B cell (primary cell): Measurements from ENCODE around the gene IFT20. TPM values are rescaled to one million over a fixed set of nuclear protein-coding genes. Genes with fewer than 3 reads are reported as not detected.

ENCODE experiments used
- ATAC-seq: fragments of 200-7000 bp; cut with Tn5 transposase; one replicate; pipeline ENCODE4 v1.10.0; 2021; ENCODE audit warnings: low read depth, mild to moderate bottlenecking, moderate number of reproducible peaks, moderate library complexity
- CTCF ChIA-PET: fragments of 350-600 bp; sonication (Branson Sonifier 250); formaldehyde crosslinking; loops from one replicate; lab custom pipeline; 2021; ENCODE audit warnings: antibody characterized with exemption, inconsistent platforms; lab: Charles Lee
- POLR2A ChIA-PET: fragments of 350-600 bp; sonication (Branson Sonifier 250); formaldehyde crosslinking; loops from one replicate; lab custom pipeline; 2021; ENCODE audit warnings: antibody characterized with exemption; lab: Charles Lee
- DNase-seq: peaks from one replicate; pipeline ENCODE4 v3.0.0; 2013
- H2AFZ ChIP-seq: 2 replicates; pipeline ENCODE4 v1.6.1; 2012; ENCODE audit warnings: mild to moderate bottlenecking, low read depth, low read length; ENCODE audit not compliant: insufficient read depth, poor library complexity, severe bottlenecking
- H3K27ac ChIP-seq, 2 donors: 1 replicate in 1 of 2; 2 replicates in 1 of 2; pipeline ENCODE4 v1.5.1; 2012 to 2013; ENCODE audit warnings: low read length in 2 of 2, mild to moderate bottlenecking in 2 of 2, moderate library complexity in 1 of 2
- H3K27me3 ChIP-seq, 4 experiments: fragments of 200-600 bp in 1 of 4; sonication (generic) in 1 of 4; replicated peaks in 1 of 4; 1 replicate in 2 of 4; 2 replicates in 2 of 4; pipeline versions ENCODE4 v1.6.1 to v1.7.0; 2013 to 2016; ENCODE audit warnings: low read length in 3 of 4, mild to moderate bottlenecking in 2 of 4, mixed read lengths in 1 of 4, moderate library complexity in 1 of 4; ENCODE audit not compliant: insufficient read depth in 4 of 4, control insufficient read depth in 3 of 4; ENCODE audit errors: control extremely low read depth in 1 of 4
- H3K36me3 ChIP-seq, 2 experiments: replicated peaks in 1 of 2; 1 replicate in 1 of 2; 2 replicates in 1 of 2; pipeline versions ENCODE4 v1.6.1 to v1.7.1; 2013; ENCODE audit warnings: low read length in 1 of 2; ENCODE audit not compliant: insufficient read depth in 2 of 2, control insufficient read depth in 1 of 2; ENCODE audit errors: control extremely low read depth in 1 of 2, extremely low read depth in 1 of 2
- H3K4me1 ChIP-seq, 2 donors: fragments of 200-600 bp in 1 of 2; sonication (generic) in 1 of 2; 1 replicate in 1 of 2; 2 replicates in 1 of 2; pipeline versions ENCODE4 v1.5.1 to v1.6.1; 2013 to 2017; ENCODE audit warnings: low read length in 2 of 2; ENCODE audit not compliant: control insufficient read depth in 2 of 2, insufficient read depth in 2 of 2
- H3K4me2 ChIP-seq: replicated peaks from 2 replicates; pipeline ENCODE3; 2012; ENCODE audit warnings: mild to moderate bottlenecking, low read depth, low read length; ENCODE audit not compliant: poor library complexity, severe bottlenecking
- H3K4me3 ChIP-seq, 5 experiments: fragments of 200-600 bp in 1 of 5; sonication (generic) in 1 of 5; 1 replicate in 3 of 5; 2 replicates in 2 of 5; pipeline versions ENCODE4 v1.5.1 to v1.7.0; 2011 to 2016; ENCODE audit warnings: low read length in 4 of 5, mild to moderate bottlenecking in 4 of 5, low read depth in 2 of 5, control low read depth in 1 of 5, moderate library complexity in 1 of 5; ENCODE audit not compliant: insufficient read depth in 1 of 5; ENCODE audit errors: control extremely low read depth in 1 of 5, extremely low read depth in 1 of 5
- H3K79me2 ChIP-seq: fragments of 200-600 bp; sonication (generic); one replicate; pipeline ENCODE4 v1.6.0; 2016; ENCODE audit warnings: low read length; ENCODE audit not compliant: control insufficient read depth, insufficient read depth
- H3K9ac ChIP-seq: fragments of 200-600 bp; sonication (generic); 2 replicates; pipeline ENCODE4 v1.6.1; 2017; ENCODE audit warnings: mild to moderate bottlenecking, low read length, moderate library complexity
- H3K9me3 ChIP-seq, 3 donors: one replicate each; pipeline versions ENCODE4 v1.6.1 to v1.7.1; 2013; ENCODE audit warnings: low read length in 2 of 3; ENCODE audit not compliant: control insufficient read depth in 2 of 3, insufficient read depth in 1 of 3; ENCODE audit errors: control extremely low read depth in 1 of 3
- H4K20me1 ChIP-seq: 2 replicates; pipeline ENCODE4 v1.6.0; 2012; ENCODE audit warnings: mild to moderate bottlenecking, low read length; ENCODE audit not compliant: insufficient read depth, control insufficient read depth, poor library complexity, severe bottlenecking
- H3K27ac Mint-ChIP-seq: one replicate; pipeline ENCODE4 v1.8.0; 2021; ENCODE audit warnings: mixed read lengths
- H3K27me3 Mint-ChIP-seq: one replicate; pipeline ENCODE4 v1.8.0; 2021; ENCODE audit warnings: mixed read lengths
- H3K4me1 Mint-ChIP-seq: one replicate; pipeline ENCODE4 v1.8.0; 2021; ENCODE audit warnings: mixed read lengths
- H3K4me3 Mint-ChIP-seq: one replicate; pipeline ENCODE4 v1.8.0; 2021; ENCODE audit warnings: mixed read lengths
- H3K9me3 Mint-ChIP-seq: one replicate; pipeline ENCODE4 v1.8.0; 2022; ENCODE audit warnings: mixed read lengths; ENCODE audit not compliant: insufficient read depth
- CTCF ChIP-seq: fragments of 200-600 bp; IDR thresholded peaks from one replicate; pipeline ENCODE4 v1.8.0; 2022; ENCODE audit warnings: antibody characterized with exemption, mild to moderate bottlenecking
- EZH2 ChIP-seq: IDR thresholded peaks from 2 replicates; pipeline ENCODE4 v1.6.1; 2012; ENCODE audit warnings: borderline replicate concordance, low read depth, mild to moderate bottlenecking, moderate library complexity, low read length; ENCODE audit not compliant: insufficient read depth, poor library complexity, severe bottlenecking
- WGBS: methylation state at CpG from one replicate; pipeline ENCODE4 v1.1.5; 2013; ENCODE audit warnings: missing lambda C conversion rate; ENCODE audit not compliant: insufficient coverage; 5-methylcytosine and 5-hydroxymethylcytosine counted together
- intact Hi-C: fragments of 100-400 bp; cut with micrococcal nuclease; formaldehyde crosslinking; loops from one replicate; pipeline ENCODE4 v1.10.0; 2022
- polyA plus RNA-seq: library from polyadenylated mRNA; depleted of rRNA; stranded (reverse); fragments of >200 nt; gene quantifications from 2 replicates; pipeline ENCODE4 v1.2.3, GENCODE V29; 2012
- total RNA-seq, 2 donors: library from RNA; stranded (reverse); fragments of 120-200 nt in 1 of 2; gene quantifications; 1 replicate in 1 of 2; 2 replicates in 1 of 2; pipeline versions ENCODE4 v1.2.3 to v1.2.4, GENCODE V29; 2013 to 2022

The IFT20 gene
- total and polyA plus RNA-seq, 2 donors (not counting 1 experiment from before 2014, with no cell fraction given), result 35.9 to 52.6 TPM

GRCh38 chr17:28330671-28331070 lies 4.6 kb downstream of the IFT20 start:
- Histone ChIP-seq H2AFZ (no peak overlapping the region), H4K20me1 (peaks cover 9% of the 10 kb centered on the region), H3K9me3 (no peaks in the 10 kb centered on the region), H3K36me3 (peaks cover 0 to 47% of the 10 kb centered on the region in 2 experiments), H3K27me3 (no peaks in the 10 kb centered on the region), H3K4me3 (no peak overlapping the region), H3K4me1 (peaks cover 9 to 14% of the 10 kb centered on the region in 2 donors), H3K79me2 (peaks cover 38% of the 10 kb centered on the region), H3K9ac (no peak overlapping the region), H3K27ac (no peak overlapping the region), H3K4me2 (no peak overlapping the region)
- no peak overlapping the region for H3K4me3 Mint-ChIP-seq
- no peak overlapping the region for H3K27ac Mint-ChIP-seq
- CTCF ChIA-PET, result no interaction called here
- H3K27me3 Mint-ChIP-seq, result no peaks in the 10 kb centered on the region
- peaks cover 20% of the 10 kb centered on the region for H3K4me1 Mint-ChIP-seq
- DNase-seq, result no peak
- no peaks in the 10 kb centered on the region for H3K9me3 Mint-ChIP-seq
- POLR2A ChIA-PET, result no interaction called here
- WGBS, result 98% methylated on average over 4 of the region's 5 CpGs
- no peak for ATAC-seq
- intact Hi-C loops, result no loop called here
- TF ChIP-seq EZH2 (no peak), CTCF (no peak)

- H3K27me3 Mint-ChIP-seq, result no peaks in the 10 kb centered on the region
These were observed 6.9 kb downstream of the IFT20 start for GRCh38 chr17:28328325-28328724.

More at GRCh38 chr17:28328325-28328724, 6.9 kb downstream of the IFT20 start:
- no peaks in the 10 kb centered on the region for H3K27me3 ChIP-seq
- H3K4me1 Mint-ChIP-seq, result peaks cover 7% of the 10 kb centered on the region
- peaks cover 9% of the 10 kb centered on the region for H4K20me1 ChIP-seq
- no peak overlapping the region for H3K27ac ChIP-seq
- ChIA-PET CTCF (no interaction called here), POLR2A (no interaction called here)
- no peak overlapping the region for H3K4me3 ChIP-seq
- H3K9ac ChIP-seq, result no peak overlapping the region
- no peak overlapping the region for H2AFZ ChIP-seq
- no peak for ATAC-seq
- TF ChIP-seq CTCF (no peak), EZH2 (no peak)
- H3K4me2 ChIP-seq, result no peak overlapping the region
- peaks cover 0 to 47% of the 10 kb centered on the region in 2 experiments for H3K36me3 ChIP-seq
- no peaks in the 10 kb centered on the region for H3K9me3 Mint-ChIP-seq
- no peak overlapping the region for H3K27ac Mint-ChIP-seq
- intact Hi-C loops, result no loop called here
- no peak overlapping the region for H3K4me3 Mint-ChIP-seq
- no peak for DNase-seq
- no peaks in the 10 kb centered on the region for H3K4me1 ChIP-seq
- 95% methylated on average over 2 of the region's 4 CpGs for WGBS
- H3K79me2 ChIP-seq, result peaks cover 19% of the 10 kb centered on the region
- no peaks in the 10 kb centered on the region for H3K9me3 ChIP-seq
